Nephron (organoid): ENCODE results near the gene HAPLN1.

Experiments used
- H3K27ac Mint-ChIP-seq, 3 experiments: 2 replicates each; pipeline ENCODE4 v1.8.0; 2020; ENCODE audit warnings: mixed read lengths in 3 of 3, mild to moderate bottlenecking in 2 of 3, moderate library complexity in 1 of 3
- H3K27me3 Mint-ChIP-seq: 2 replicates; pipeline ENCODE4 v1.8.0; 2021; ENCODE audit warnings: low read depth, mild to moderate bottlenecking, moderate library complexity, mixed read lengths
- H3K36me3 Mint-ChIP-seq: 2 replicates; pipeline ENCODE4 v1.8.0; 2020; ENCODE audit warnings: low read depth, mixed read lengths
- H3K4me1 Mint-ChIP-seq: 2 replicates; pipeline ENCODE4 v1.8.0; 2020; ENCODE audit warnings: mixed read lengths
- H3K4me3 Mint-ChIP-seq, 3 experiments: 2 replicates each; pipeline ENCODE4 v1.8.0; 2020; ENCODE audit warnings: mild to moderate bottlenecking in 3 of 3, mixed read lengths in 3 of 3, moderate library complexity in 2 of 3
- H3K9me3 Mint-ChIP-seq: 2 replicates; pipeline ENCODE4 v1.8.0; 2020; ENCODE audit warnings: mixed read lengths
- CTCF ChIP-seq, 3 experiments: fragments of 200-600 bp; sonication (generic); IDR thresholded peaks; one replicate each; pipeline ENCODE4 v1.5.0; 2021; ENCODE audit warnings: antibody characterized with exemption in 3 of 3; ENCODE audit not compliant: unreplicated experiment in 3 of 3

HAPLN1 gene

DNA sequence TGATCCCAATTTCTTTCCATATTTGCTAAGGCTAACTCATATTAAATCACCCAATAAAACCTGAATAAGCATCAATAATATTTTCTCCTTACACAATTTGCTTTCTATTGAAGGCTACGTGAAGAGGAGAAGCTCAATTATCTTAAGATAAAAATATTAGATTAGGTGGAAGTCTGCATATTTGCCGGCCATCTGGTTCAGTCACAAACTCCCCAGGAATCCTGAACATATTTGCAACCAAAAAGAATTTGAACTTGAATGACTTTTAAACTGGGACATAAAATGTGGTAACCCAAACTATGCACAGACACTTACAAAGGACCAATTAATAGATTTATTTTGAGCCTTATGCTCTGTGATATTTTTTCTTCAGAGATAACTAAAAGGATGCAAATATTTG lies 92.3 kb downstream of the HAPLN1 start:
- H3K4me3 Mint-ChIP-seq, result no peak overlapping the region
- H3K4me1 Mint-ChIP-seq, result no peaks in the 10 kb centered on the region
- no peak overlapping the region for H3K27ac Mint-ChIP-seq
- H3K36me3 Mint-ChIP-seq, result no peaks in the 10 kb centered on the region
- H3K9me3 Mint-ChIP-seq, result peaks cover 5% of the 10 kb centered on the region
- TF ChIP-seq CTCF (IDR thresholded peaks at IDR 0.05; ENCODE audit: unreplicated experiment in 3 of 3), result no peak
- H3K27me3 Mint-ChIP-seq, result no peaks in the 10 kb centered on the region

GRCh38 chr5:83614841-83615240 lies 105.8 kb downstream of the HAPLN1 start:
- H3K4me3 Mint-ChIP-seq, result no peak overlapping the region
- H3K4me1 Mint-ChIP-seq, result no peaks in the 10 kb centered on the region
- H3K9me3 Mint-ChIP-seq, result peaks cover 18% of the 10 kb centered on the region
- no peak overlapping the region for H3K27ac Mint-ChIP-seq
- no peaks in the 10 kb centered on the region for H3K27me3 Mint-ChIP-seq
- no peaks in the 10 kb centered on the region for H3K36me3 Mint-ChIP-seq
- TF ChIP-seq CTCF (IDR thresholded peaks at IDR 0.05; ENCODE audit: unreplicated experiment in 3 of 3), result no peak

DNA sequence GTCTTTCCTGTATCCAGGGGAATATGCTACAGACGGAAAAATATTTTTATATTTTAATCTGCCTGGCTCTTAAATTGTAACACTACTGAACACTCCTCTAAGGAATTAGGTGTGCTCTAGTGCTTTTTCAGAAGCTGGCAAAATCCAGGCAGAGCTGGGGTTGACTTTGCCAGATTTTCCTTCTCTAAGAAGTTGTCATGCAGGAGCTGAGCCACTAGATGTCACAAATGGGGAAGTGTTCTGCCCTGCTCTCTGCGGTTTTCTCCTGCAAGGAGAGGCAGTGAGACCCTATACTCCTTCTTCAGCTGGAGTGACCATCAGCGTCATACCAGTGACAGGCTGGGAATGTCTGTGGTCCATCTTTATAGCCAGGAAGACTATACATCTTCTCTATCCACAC lies 112.5 kb downstream of the HAPLN1 start:
- no peak overlapping the region for H3K27ac Mint-ChIP-seq
- H3K27me3 Mint-ChIP-seq, result no peaks in the 10 kb centered on the region
- H3K36me3 Mint-ChIP-seq, result no peaks in the 10 kb centered on the region
- peaks cover 3% of the 10 kb centered on the region for H3K9me3 Mint-ChIP-seq
- H3K4me1 Mint-ChIP-seq, result peaks cover 9% of the 10 kb centered on the region
- no peak overlapping the region for H3K4me3 Mint-ChIP-seq
- TF ChIP-seq CTCF (IDR thresholded peaks at IDR 0.05; ENCODE audit: unreplicated experiment in 3 of 3), result peak; percentile 55 to 63 (median 59)

DNA sequence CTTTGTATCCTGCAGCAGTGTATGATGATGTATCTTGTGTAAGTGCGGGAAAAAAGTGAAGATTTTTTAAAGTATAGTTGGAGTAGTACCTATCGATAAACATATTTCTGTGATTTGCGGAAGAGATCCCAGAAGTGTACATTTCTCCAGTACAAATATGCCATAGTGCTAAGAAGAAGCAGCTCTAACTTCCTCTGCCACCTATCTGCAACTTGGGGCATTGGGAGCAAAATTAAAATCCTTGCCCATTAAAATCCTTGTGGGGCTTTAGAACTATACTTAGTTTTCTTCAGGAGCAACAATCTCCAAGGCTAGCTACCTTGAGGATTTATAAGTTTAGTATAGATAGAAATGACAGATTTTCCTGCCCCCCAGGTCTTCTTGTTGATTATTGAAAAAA lies 125.4 kb downstream of the HAPLN1 start:
- Mint-ChIP-seq H3K9me3 (no peaks in the 10 kb centered on the region), H3K4me3 (no peak overlapping the region), H3K36me3 (no peaks in the 10 kb centered on the region), H3K27me3 (no peaks in the 10 kb centered on the region), H3K4me1 (no peaks in the 10 kb centered on the region), H3K27ac (no peak overlapping the region)
- no peak for TF ChIP-seq CTCF (IDR thresholded peaks at IDR 0.05; ENCODE audit: unreplicated experiment in 3 of 3)

- TF ChIP-seq CTCF (IDR thresholded peaks at IDR 0.05; ENCODE audit: unreplicated experiment in 3 of 3), result no peak
- Mint-ChIP-seq H3K4me3 (no peak overlapping the region), H3K36me3 (no peaks in the 10 kb centered on the region), H3K9me3 (no peaks in the 10 kb centered on the region), H3K27me3 (no peaks in the 10 kb centered on the region), H3K27ac (no peak overlapping the region), H3K4me1 (peaks cover 9% of the 10 kb centered on the region)
These were observed 129.7 kb downstream of the HAPLN1 start for GRCh38 chr5:83590966-83591365.

GRCh38 chr5:83589786-83590185 lies 130.9 kb downstream of the HAPLN1 start:
- no peaks in the 10 kb centered on the region for H3K36me3 Mint-ChIP-seq
- no peaks in the 10 kb centered on the region for H3K27me3 Mint-ChIP-seq
- no peaks in the 10 kb centered on the region for H3K9me3 Mint-ChIP-seq
- H3K4me3 Mint-ChIP-seq, result no peak overlapping the region
- peaks cover 9% of the 10 kb centered on the region for H3K4me1 Mint-ChIP-seq
- no peak for TF ChIP-seq CTCF (IDR thresholded peaks at IDR 0.05; ENCODE audit: unreplicated experiment in 3 of 3)
- no peak overlapping the region for H3K27ac Mint-ChIP-seq
